RPMI7951 (cell line): ENCODE results near the gene TMEM203. TPM values are rescaled to one million over a fixed set of nuclear protein-coding genes. Genes with fewer than 3 reads are reported as not detected.

Experiments
- DNase-seq: peaks from one replicate; pipeline ENCODE4 v3.0.0-alpha.2; 2012; ENCODE audit warnings: low read depth
- total RNA-seq: library from RNA; depleted of rRNA; stranded (reverse); fragments of >200 nt; shearing (Covaris generic); gene quantifications from 2 replicates; pipeline ENCODE4 v1.2.3, GENCODE V29; 2014

The TMEM203 gene
- total RNA-seq, 1 experiment from 2014 or later, result 40.0 TPM

DNA sequence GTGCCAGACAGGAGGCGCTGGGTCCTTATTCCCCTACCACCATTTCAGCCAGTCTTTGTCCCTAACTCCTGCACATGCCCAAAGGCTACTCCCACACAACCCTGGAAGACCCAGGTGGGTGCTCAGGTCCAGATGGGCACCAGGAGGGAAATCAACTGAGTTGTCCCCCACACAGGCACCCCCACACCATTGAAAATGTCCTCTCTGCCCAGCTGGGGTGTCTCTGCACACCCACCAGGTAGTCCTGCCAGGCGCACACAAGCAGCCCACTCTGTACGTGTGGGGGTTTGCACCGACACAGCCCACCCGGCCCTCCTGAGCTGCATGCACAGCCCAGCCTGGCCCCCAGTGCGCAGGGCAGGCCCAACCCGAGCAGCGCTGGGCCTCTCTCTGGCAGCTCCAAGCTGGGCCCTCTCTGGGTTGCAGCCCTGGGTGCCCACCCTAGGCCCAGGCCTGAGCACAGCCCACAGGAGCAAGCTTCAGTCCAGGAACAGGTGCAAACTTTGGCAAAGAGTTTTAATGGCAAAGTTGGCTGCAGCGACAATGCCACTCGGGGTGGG, 14.4 kb upstream of the TMEM203 start:
- DNase-seq, result no peak

DNA sequence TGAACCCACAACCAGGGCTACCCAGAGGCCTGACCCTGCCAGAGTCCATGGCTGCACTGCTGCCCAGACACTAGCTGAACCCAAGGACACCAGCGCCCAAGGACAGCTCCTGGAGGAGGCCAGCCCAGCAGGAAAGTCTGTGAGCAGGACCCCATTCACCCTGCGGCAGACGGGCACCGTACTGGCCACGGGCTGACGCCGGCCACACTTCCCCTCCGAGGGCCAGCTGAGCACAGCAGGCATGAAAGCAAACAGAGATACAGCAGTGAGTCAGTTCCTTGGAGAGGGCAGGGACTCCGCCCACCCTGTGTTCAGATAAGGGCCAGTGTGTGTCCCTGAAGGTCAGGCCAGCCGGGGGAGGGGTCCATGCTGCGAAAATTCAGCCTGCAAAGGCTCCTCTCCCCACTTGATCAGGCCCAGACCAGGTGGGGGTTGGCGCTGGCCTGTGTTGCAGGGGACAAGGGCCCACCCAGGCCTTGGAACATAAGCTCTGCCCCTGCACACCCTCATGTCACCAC, 13.4 kb upstream of the TMEM203 start:
- DNase-seq, result peak; percentile 37

DNA sequence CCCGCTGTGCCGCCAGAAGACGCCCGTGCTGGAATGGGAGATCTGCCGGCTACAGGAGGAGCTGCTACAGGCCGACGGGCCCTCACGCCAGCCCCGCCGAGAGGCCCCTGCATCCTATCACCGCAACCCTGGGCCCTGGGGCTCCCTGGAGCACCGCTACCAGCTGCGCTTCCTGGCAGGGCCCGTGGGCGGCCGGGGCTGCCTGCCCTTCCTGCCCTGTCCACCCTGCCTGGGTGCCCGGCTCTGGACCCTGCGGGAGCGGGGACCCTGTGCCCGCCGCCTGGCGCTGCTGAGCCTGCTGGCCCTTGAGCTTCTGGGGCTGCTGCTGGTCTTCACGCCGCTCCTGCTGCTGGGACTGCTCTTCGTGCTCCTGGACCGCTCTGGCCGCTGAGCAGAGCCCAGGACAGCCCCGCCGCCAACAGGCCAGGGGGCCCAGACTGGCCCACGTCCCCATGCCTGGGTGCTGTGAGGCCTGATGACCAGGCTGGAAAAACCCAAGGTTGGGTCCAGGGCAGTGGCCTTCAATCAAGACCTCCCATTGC, 12.8 kb upstream of the TMEM203 start:
- DNase-seq, result no peak

DNA sequence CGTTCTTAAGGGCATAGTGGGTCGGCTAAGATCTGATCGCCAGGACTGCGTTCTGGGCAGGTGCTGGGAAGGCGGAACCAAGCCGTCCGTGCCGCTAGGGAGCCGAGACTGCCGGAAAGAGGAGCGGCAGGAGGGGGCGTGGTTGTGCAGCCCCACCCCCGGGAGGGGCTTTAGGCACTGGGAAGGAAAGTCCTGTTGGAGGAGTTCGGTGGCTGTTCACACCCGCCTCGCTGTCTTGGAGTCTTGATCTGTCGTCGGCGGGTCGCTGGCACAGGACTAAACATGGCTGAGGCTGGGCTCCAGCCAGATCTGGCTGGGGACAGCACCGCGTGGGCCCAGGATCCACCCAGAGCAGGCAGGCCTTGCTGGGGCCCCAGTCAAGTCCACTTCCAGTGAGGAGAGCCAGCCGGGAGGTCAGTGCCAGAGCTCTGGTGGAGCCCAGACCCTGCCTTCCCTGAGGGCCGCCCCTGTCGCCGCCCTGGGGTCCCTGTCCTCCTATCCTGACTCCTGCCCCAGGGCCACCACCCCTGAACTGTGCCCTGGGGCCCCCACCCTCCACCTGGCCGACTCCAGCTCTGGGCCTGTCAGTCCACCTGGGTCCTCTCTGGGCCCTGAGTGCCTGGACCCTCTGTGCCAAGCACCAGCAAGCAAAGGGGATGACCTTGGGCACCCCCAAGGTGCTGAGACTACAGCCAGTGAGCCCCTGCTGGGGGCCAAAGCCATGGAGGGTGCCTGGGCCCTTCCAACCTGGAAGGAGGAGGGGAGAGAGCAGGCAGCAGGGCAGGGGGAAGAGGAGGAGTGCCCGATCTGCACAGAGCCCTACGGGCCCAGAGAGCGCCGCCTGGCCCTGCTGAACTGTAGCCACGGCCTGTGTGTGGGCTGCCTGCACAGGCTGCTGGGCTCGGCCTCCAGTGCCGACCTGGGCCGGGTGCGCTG, 12.1 kb upstream of the TMEM203 start:
- DNase-seq, result no peak

DNA sequence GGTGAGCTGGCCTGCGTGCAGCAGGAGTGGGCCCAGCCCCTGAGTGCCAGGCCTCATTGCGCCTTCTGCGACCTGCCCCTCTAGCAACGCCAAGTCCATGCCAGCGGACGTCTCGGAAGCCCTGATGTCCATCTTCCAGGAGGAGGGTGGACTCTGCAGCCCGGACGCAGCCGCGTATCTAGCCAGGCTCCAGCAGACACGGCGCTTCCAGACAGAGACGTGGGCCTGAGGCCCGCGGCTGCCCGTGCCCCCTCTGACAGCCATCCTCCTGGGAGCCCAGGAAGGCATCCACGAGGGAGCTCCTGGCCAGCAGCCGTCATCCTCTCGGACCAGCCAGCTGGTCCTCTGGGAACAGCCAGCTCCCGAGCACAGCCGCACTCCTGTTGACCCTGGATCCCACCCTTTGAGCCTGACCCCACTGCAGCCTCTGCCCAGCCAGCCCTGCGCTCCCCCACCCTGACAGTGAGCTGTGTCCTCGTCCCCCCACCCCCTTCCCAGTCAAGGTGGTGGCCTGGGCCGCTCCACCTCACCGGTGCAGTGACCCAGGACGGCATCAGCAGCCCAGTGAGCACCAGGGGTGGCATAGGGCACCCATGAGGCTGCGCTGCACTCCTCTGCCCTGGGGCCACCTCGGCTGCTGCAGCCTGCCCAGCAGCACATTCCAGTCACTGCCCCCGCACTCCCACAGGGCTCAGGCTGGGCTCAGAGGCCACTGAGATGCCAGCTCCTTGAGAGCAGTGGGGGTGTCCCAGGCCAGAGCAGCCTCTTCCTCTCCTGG, 10.9 kb upstream of the TMEM203 start:
- no peak for DNase-seq

DNA sequence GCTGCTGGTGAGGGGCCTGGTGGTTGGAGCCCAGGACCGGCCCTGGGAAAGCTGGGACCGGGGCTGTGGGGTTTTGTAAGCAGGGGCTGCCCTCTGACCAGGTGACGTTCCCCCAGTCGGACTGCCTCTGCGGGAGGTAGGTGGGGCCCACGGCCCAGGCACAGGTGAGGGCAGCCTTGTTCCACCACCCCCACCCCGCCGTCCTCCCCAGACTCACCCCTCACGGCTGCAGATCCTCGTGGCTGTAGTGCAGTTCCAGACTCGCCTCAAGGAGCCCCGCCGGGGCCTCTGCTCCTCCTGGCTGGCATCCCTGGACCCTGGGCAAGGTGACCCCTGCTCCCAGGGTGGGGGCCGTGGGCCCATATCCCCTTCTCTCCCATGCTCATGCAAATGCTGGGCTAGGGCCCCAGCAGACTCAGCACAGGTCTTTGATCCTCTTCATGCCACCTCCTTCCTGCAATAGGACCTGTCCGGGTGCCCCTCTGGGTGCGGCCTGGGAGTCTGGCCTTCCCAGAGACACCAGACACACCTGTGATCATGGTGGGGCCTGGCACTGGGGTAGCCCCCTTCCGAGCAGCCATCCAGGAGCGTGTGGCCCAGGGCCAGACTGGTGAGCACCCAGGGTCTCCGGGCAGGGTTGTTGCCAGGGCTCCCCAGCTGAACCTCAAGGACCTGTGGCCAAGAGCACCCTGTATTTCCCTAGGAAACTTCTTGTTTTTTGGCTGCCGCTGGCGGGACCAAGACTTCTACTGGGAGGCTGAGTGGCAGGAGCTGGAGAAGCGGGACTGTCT, 9.9 kb upstream of the TMEM203 start:
- no peak for DNase-seq

DNA sequence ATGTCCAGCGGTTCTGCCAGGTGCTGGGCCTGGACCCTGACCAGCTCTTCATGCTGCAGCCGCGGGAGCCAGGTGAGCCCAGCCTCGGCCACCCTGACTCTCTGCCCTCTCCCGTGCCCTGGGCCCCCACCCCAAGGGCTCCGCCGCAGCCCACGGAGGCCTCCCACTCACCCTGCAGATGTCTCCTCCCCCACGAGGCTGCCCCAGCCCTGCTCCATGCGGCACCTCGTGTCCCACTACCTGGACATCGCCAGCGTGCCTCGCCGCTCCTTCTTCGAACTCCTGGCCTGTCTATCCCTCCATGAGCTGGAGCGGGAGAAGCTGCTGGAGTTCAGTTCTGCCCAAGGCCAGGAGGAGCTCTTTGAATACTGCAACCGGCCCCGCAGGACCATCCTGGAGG, 9.2 kb upstream of the TMEM203 start:
- no peak for DNase-seq

DNA sequence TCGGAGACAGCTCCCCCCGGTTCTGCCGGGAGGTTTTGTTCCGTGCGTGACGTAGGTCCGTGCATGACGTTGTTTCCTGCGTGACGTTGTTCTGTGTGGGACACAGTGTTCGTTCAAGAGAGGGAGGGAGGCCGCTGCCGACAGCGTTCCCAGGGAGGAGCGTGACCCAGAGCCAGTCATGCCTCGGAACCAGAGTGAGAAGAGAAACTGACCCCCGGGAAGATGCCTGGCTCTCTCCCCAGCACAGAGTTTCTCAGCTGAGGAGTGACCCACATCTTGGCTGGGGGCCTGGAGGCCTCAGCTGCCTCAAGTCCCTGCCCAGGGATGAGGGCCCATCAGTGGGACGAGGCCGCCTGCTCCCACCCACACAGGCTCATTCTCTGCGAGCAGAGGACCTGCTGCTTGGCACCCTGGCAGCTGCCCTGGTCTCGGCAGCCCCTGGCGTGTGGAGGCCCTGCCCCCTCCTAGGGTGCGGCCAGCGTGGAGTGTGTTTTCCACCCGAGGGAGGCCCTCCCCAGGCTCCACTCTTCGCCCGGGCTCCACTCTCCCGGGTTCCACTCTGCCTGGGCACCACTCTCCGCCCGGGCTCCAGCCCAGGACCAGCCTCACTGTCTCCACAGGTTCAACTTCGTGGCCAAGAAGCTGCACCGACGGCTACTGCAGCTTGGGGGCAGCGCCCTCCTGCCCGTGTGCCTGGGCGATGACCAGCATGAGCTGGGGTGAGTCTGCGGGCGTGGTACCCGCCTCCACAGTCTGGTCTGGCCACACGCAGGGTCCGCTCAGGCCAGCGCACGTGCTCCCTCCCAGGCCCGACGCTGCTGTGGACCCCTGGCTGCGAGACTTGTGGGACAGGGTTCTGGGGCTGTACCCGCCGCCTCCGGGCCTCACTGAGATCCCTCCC, 8.0 kb upstream of the TMEM203 start:
- DNase-seq, result no peak

DNA sequence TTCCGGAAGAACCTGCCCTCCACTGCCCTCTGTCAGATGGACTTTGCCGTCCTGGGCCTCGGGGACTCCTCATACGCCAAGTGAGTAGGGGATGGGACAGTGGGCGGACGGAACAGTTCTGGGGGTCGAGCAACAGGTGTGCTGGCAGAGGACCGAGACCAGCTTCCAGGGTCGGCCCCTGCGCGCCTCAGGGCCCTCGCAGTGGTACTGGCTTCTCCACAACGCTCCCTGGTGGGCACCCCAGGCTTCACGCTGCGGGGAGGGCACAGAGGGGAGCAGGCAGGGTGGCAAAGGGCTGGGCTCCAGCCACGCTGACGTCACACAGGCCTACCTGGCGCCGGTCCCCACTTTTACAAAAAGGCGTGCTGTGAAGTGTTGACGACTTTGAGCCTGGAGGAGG, 7.1 kb upstream of the TMEM203 start:
- DNase-seq, result no peak

DNA sequence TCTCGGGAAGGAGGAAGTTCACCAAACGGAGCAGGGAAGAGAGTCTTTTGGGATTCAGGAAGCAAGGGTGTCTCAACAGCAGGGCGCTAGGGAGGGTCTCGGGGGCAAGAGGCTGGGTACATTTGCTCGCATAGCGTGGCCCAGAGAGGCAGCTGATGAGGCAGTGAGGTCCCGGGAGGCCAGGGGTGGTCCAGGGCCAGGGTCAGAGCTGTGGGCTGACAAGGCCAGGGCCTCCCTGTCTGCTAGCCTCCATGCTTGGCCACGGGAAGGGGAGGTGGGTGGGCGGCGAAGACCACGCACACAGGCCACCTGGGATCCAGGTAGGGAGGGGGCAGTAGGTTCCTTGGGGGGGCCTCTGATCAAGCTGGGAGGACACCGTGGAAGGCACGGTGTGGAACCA, 6.1 kb upstream of the TMEM203 start:
- no peak for DNase-seq

DNA sequence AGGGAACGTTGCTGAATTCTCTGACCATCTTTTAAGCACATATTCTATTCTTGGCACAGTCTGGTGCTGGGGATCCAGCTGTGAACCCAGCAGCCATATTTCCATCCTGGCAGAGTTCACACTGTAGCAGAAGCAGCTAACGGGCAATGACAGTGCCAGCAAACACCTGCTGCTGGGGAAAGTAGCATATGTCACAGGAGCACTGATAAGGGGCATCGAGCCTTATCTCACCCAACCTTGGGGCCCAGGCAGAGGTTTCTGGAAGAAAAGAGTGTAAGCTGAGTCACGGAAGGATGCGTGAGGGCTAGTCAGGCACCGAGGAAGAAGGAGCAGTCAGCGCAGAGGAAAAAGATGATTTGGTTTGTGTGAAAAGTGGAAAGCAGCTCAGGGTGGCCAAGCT, 1.2 kb upstream of the TMEM203 start:
- no peak for DNase-seq

DNA sequence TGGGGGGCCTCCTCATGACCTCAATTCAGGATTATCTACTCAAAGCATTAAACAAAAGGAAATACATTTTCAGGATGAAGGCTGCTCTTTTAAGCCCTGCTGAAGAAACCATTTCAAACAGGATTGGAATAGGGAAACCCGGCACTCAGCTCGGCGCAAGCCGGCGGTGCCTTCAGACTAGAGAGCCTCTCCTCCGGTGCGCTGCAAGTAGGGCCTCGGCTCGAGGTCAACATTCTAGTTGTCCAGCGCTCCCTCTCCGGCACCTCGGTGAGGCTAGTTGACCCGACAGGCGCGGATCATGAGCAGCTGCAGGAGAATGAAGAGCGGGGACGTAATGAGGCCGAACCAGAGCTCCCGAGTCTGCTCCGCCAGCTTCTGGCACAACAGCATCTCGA, 720 bp downstream of the TMEM203 start:
- no peak for DNase-seq

DNA sequence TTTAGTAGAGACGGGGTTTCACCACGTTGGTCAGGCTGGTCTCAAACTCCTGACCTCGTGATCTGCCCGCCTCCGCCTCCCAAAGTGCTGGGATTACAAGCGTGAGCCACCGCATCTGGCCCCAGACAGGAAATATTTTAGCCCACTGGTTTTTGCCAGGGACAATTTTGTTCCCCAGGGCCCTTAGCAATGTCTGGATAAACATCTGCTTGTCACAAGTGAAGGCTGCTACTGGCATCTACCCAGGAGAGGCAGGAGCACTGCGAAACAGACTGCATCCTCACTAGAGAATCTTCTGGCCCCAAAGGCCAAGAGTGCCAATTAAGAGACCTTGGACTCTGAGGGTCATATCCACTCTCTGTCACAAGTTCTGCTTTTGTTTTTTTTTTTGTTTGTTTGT, 2.5 kb downstream of the TMEM203 start:
- DNase-seq, result no peak

DNA sequence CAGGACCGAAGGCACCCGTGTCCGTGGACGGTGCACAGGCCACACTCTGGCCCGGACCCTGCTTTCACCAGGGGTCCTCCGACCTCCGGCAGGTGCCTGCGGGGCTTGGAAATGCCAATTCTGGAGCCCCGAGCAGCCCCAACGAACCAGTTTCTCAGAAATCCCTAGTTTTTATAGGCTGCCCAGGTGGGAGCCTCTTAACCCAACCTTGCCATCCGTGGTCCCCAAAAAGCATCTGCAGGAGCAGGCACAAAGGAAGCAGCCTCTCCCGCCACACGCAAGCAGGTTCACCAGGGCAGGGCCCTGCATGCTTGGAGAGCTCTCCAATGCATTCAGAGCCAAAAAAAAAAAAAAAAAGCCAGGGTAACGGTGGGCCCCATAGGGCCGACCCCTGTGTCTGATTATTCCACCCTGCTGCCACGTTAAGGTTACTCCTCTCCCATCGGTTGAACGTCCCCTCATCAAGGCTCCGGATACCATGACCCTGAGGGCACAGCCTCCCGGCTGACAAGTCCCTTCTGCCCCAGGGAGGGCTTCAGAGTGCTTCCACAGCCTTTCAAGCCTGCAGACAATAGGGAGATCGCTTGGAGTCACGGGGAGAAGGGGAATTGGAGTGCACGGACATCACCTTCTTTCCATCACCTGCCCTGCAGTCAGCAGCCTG, 4.1 kb downstream of the TMEM203 start:
- no peak for DNase-seq

DNA sequence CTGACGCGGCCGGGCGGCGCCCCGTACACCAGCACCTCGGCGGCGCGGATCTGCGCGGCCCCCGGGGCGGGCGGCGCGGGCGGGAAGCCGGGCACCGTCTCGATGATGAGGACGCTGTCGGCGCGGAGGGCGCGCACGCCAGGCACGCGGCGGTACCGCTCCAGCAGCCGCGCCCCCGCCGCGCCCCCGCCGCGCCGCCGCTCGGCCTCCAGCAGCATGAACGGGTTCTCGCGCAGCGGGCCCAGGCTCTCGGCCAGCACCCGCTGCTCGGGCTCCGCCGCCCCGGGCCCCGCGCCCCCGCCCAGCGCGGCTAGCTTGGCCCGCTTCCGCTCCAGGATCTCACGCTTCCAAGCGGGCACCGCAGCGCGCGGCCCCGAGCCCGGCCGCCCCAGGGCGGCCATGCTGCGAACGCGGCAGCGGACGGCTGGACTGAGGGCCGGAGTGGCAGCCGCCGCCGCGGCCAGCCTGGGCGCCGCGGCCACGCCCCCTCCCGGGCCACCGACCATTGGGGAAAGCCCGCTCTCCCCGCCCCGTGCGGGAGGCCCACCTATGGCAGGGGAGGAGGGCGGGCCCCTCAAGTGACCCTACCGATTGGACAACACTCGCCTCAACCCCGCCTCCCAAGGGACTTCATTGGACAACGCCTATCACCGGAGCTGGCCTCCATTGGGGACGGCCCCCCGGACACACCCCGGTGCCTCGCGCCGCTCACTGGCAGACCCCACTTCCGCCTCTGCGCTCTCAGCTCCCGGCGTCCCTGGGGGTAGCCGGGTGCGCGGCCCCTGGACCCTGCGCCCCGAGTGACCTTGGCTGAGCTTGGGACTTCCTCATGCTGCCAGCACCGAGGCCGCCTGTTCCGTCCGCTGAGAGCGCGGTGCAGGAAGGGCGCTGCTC, 4.9 kb downstream of the TMEM203 start, which contains the start of gene TPRN:
TPRN (minus strand) TSS at position 431 of the 894 bp plus-strand sequence; CDS start at position 401, 30 bp downstream.
- peak; percentile 98 for DNase-seq

DNA sequence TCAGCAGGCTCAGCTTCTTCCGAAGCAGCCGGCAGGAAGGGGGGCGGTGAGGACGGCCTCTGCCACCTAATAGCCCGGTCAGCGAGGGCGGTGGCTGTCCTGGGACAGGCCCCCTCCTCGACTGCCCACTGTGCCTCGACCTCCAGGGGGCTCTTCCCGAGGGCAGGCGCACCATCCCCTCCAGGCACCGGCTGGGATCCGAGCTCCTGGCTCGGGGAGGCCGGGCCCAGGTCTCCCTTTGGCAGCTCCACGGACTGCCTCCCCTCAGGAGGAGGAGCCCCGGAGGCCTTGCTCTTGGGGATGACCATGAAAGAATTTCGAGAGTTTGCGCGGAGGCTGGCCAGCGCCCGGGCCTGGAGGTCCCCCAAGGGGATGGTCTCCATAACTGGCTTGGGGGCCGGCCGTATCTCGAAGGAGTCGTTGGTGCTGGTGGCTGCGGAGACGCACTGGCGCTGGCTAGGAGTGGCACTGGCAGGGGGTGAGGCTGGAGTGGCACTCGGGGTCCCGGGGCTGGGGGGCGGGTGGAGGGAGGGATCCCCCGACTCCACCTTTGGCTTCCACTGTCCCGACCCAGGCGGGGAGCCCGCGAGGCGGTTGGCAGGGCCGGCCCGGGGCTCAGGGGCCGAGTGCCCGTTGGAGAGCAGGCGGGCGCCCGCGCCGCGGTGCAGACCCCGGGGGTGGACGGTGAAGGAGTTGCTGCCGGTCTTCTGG, 5.9 kb downstream of the TMEM203 start:
- DNase-seq, result no peak

DNA sequence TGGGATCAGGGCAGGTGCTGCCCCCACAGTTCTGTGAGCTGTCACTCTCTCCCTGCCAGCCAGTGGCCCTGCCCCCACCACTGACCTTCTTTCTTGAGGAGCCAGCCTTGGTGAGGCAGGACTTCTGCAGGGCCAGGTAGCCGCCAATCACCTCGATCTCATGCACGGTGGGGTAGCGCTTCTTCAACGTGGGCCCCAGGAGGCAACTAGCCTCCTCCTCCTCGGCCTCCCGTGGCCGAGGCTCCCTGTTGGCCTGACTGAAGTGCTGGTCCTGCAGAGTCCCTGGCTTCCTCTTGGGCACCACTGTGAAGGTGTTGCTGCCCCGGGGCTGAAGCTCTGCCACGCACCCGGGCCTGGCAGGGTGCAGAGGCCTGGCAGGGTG, 6.6 kb downstream of the TMEM203 start:
- no peak for DNase-seq
